NCI-H345 treated with DMSO at 0.1 percent for 48 hours (cell line): ENCODE measurements around the gene EFCAB10.
A peak's percentile ranks its signal among the peaks of the same experiment; 100 is the strongest.
"Not testable (repeated sequence)": the region's sequence is repeated elsewhere in the genome, so short reads cannot be mapped to it uniquely, and the experiment has no call there.

ENCODE experiments used
- DNase-seq: peaks from one replicate; lab custom pipeline; 2025; ENCODE audit not compliant: unreplicated experiment; lab: John Stamatoyannopoulos, UW

The EFCAB10 gene

GRCh38 chr7:105531792-105532671, 49.3 kb downstream of the EFCAB10 start, which contains the start of gene RINT1:
TSS of gene RINT1 (plus strand) at chr7:105532201. CDS start at chr7:105532316, 115 bp downstream.
- peak; percentile 91 for DNase-seq

GRCh38 chr7:105530546-105530945, 50.7 kb downstream of the EFCAB10 start:
- no peak for DNase-seq

GRCh38 chr7:105530126-105530525, 51.2 kb downstream of the EFCAB10 start:
- DNase-seq, result no peak

GRCh38 chr7:105527737-105528136, 53.6 kb downstream of the EFCAB10 start:
- DNase-seq, result not testable (repeated sequence)

GRCh38 chr7:105524840-105525239, 56.5 kb downstream of the EFCAB10 start:
- DNase-seq, result no peak

- not testable (repeated sequence) for DNase-seq
These were observed 56.9 kb downstream of the EFCAB10 start for GRCh38 chr7:105524423-105524822.

- peak; percentile 78 for DNase-seq
These were observed 59.4 kb downstream of the EFCAB10 start, which contains the start of gene PUS7 for GRCh38 chr7:105521717-105522463. TSS of gene PUS7 (minus strand) at chr7:105522271. CDS start at chr7:105508512, 13,759 bp downstream.

GRCh38 chr7:105521027-105521716, 60.1 kb downstream of the EFCAB10 start:
- peak; percentile 28 for DNase-seq

GRCh38 chr7:105520620-105521019, 60.7 kb downstream of the EFCAB10 start:
- not testable (repeated sequence) for DNase-seq

GRCh38 chr7:105519353-105519752, 61.9 kb downstream of the EFCAB10 start:
- DNase-seq, result no peak

- not testable (repeated sequence) for DNase-seq
These were observed 65.7 kb downstream of the EFCAB10 start for GRCh38 chr7:105515610-105516009.
